GM20431 (cell line): ENCODE results near the gene CADM1.

Experiments
- in situ Hi-C: fragments of 300-500 bp; cut with MseI, MboI; formaldehyde crosslinking; loops from one replicate; pipeline ENCODE4 v1.15.0; 2020; ENCODE audit warnings: low sequenced_read_pairs; ENCODE audit not compliant: unreplicated experiment

CADM1 gene

DNA sequence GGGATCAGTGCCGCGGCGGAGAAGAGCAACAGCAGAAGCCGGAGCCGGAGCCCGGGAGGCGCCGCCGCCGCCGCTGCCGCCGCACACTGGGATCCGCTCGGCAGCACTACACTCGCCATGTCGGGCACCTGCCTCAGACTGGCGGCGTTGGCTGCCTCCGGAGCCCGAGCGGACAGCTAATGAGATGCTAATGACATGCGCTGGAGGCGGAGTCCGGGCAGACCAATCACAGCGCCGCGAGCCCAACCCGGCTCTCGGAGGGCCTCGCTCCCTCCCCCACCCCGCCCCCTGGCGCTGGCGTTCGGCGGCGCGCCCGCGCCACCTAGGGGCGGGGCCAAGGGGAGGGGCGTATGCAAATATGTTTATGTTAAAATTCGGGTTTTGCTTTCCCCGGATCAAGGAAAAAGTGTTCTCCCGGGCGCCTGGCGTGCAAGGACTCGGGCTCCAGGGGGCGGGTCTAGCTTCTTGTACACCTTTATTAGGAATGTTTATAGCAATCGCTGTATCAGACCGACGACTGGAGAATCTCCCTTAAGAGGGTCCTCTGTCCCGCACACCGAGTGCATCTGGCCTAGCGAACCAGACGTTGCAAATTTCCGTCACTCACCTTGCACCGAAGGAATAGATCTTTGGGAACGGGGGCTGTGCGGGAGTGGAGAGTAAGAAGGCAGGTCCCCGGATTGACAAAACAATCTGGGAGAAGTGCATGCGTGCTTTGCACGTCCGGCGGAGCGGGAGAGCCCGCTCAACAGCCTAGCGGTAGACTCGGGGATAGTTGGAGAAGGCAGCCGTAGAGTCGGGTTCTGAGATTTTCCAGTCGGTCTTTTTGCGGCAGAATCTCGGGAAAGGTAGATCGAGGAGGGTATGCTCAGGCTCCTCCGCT lies at the start of gene CADM1:
Gene CADM1, minus strand, starts transcription at position 140 of the 883 bp plus-strand sequence.
- in situ Hi-C loops: no loop called here

DNA sequence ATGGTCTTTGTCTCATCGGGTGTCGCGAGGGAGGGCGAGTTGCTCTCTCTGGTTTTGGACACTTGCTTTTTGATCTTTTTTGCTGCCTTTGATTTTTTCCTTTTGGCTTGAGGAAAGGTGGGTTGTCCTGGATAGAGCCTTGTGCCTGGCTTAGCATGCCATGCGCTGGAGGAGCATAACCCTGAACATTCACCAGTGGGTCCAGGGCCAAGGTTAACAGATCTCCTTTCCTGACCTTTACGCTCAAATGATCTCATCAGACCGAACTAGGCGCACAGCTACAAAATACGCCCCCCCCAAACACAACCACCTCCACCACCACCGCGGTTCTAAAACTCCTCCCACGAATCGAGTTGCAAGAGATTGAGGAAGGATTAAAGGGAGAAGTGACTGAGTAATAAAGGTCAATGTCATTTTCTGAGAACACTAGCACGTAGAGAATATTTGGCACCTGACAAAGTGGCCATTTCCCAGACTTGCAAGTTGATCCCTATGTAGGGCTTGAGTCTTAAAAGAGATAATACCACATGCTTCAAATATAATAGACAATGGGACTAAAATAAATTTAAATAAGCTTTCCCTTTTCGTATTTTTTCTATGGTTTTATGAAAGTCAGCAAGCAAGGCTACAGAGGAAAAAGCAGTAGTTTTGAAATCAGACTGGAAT lies 48.7 kb upstream of the CADM1 start:
- in situ Hi-C loops: no loop called here

DNA sequence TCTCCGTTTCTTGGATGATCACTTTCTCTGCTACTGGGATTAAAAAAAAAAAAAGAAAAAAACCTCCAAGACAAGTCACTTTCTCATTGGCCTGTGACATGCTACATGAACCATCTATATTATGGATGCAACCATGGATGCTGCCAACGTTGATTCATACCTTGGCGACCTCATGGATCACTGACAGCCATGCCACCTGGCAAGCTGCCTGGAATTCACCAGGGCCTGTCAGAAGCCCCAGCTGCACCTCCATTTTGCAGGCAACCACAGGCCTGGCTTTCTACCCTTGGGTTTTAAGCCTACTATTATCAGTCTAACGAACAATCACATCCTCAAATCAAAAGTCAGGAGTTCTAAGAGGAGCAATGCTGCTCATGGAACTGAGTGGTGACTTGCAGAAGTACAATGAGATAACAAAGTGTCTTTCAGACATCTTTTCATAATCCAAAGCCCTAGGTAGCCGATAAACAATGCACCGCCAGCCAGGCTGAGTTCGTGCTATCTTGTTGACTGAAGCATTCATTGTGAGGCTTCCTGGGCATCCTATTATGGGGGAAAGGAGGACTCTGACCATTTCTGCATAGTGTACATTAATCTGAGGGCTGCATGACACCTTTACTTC lies 48.0 kb upstream of the CADM1 start:
- in situ Hi-C loops: no loop called here

DNA sequence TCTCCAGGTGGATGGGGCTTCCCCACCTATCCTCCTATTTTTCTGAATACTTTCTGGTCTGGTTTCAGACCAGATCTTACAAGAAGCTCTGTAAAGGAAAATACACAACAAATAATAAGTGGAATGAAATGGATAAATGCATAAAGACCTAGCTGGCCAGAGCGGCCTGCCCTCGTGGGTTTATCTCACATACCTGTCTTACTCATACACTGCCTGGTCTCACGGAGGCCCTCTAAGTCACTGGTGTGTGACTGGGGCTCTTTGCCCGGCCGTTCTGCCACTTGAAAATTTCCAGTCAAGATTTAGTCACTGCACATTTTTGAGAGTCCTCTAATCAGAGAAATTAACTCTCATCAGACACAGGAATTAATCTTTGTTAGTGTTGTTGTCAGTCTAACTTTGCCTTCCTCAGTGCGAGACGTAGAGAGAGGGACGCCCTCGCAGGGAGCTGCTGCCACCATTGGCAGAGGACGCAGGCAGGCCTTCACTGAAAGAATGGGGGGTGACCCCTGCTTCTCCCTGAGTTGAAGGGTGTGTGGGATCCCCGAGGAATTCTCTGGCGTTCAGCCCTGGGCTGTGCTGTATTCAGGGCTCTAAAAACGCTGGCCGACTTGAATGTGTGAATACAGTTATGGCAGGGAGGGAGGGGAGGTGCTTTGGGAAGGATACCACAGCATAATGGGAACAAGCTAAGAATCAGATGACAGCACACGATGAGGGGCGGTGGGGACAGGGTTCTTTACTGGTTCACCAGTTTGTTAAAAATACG lies 46.3 kb upstream of the CADM1 start:
- in situ Hi-C loops: no loop called here

DNA sequence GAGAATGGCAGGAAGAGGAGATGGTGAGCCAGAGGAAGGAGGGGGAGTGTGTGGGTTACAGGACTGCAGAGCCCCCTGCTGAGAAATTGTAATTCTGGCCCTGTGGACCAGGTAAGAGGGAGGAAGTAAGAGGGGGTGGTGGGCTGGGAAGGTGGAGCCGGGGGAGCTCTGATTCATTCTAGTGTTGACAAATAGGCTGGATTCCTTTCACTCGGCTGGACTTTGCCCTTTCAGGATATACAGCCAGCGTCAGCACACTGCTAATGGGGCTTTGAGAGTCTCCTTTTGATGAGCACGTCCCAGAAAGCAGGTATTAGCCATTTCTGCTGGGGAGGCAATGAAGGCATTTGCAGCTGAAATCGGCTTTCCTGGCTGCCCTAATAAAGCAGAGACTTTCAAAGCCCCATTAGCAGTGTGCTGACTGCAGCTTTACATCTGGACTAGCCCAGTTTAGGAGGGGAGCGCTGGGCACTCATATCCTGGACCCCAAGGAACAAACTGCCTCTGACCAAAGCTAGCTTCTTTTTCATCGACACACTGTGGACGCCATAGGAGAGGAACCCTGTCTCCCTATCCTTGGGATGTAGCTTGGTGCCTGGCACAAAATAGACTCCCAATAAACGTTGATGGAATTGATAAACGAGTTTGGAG lies 44.8 kb upstream of the CADM1 start:
- in situ Hi-C loops: no loop called here

DNA sequence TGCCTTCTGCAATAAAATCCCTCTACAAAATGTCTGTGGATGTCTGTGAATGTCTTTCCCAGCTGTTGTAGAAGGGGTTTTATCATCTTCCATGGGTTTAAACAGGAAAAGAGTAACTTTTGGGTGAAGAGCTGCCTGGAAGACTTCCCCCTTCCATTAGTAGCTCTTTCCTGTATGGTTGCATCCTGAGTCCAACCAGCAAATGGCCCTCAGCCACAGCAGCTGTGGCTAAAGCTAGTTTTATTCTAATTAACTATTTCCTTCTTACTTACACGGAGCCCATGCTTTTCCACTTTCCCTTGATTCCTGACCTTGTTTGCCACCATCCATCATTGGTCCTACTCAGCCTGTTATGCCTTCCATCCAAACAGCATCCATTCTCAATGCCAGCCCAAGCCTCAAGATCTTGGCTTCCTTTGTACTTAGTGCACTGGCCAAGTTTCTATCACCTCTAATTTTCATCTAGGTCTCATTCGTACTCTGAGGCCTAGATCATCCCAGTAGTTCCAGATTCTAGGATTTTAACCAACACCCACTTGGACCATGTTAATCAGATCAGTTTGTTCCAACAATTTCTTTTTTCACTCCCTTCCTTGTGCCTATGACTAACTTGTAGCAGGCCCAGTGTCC lies 41.5 kb upstream of the CADM1 start:
- in situ Hi-C loops: no loop called here

DNA sequence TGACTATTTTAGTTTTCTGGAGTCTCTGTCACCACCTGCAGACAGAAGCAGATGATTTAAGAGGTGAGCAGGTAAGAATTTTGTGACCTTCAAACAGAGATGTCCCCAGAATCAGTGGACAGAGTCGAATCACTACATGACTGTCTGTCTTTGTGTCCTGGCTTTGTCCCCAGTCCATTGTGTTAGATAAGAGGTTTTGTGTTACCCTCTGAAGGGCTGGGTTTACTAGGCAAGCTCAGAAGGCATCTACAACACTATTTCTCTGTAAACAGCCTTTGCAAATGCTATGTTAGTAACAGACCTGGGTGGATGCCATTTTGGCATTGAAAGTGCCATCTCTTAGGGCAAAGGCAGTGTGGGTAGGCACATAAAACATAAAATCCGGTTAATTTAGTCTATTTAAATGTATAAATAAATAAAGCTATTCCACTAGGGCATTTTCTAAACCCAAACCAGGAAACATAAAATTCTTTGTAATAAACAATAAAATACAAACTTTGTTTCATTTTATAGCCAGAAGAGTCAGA lies 40.3 kb upstream of the CADM1 start:
- in situ Hi-C loops: no loop called here

DNA sequence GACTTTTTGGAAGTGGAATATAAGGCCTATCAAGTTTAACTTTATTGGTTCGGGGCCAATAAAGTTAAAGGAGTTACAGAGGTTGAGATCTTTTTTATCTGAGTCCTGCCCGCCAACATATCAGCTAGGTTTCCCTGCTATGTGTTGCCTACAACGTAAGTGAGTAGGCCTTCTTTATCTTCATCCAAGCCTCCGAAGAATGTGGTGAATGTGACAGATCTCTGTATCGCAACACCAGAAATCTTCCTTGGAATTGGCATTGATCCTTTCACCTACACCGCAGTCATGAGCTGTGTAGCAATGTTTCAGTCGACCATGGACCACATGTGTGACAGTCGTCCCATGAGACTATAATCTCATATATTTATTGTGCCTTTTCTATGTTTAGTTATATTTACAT lies 37.3 kb upstream of the CADM1 start:
- in situ Hi-C loops: no loop called here

DNA sequence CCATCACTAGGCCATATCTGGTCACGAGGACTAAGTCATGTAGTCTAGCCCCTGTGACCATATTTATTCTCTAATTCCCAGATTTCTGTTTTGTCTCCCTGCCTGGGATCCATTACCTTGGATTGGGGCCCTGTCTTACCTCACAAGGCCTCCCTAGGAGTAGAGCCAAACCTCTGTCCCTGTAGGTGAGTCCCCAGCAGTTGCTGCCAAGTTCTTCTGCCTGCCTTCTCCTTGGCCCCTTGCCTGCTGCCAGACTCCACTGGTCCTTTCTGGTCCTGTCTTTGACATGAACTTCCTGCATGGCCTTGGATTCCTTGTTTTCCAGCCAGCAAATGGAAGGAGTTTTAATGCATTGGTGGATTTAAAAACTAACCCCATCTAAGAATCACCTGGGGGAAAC lies 35.6 kb upstream of the CADM1 start:
- in situ Hi-C loops: no loop called here

DNA sequence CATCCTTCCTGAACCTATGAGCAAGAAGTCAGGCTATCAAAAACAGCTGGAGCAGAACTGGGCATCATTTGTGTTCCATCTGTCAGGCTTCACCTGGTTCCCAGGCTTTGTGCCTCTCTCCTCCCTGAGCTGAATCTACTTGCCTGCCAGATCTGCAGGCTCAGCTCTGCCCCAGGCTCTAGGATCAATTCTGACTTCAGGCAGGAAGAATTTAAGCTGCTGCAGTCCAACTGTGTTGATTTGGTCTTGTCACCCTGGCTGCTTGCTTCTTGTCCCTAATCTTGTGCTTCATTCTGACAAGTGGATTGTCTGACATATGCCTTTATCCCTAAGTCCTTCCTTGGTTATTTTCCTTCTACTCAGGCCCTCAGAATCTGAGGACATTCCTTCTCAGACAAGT lies 31.6 kb upstream of the CADM1 start:
- in situ Hi-C loops: no loop called here

DNA sequence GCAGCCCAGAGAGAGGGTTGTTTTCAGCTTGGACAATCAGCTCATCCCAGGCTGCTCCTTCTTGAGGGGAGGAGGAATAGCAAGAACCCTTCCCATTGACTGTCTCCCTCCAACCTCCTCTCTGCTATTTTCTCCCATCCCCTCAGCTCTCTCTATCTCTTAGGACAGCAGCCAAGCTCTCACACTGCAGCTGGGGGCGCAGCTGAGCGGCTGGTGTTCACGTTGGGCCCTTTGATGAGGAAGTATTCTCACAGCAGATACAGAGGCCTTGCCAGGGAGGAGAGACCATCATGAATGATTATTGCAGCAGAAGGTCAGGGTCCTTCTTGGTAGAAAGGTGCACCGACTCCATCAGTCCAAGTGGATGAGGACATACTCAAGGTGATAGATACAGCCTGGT lies 26.5 kb upstream of the CADM1 start:
- in situ Hi-C loops: no loop called here

DNA sequence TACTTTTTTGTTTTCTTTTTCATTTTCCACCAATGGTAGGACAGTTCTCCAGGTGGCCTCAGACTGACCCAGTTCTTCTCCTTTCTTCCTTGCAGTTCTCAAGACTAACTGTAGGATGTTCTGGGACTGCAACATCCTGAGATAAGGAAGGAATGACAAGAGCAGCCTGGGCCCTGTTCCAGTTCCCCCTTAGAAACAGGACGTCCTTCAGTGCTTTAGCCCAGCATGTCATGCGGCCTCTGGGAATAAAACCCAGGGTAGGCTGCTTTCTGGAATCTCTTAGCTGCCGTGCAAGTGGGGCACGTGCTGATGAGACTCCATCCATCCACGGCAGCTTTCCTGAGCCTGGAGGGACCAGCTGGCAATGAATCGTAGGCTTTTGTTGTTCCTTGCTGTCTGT lies 24.0 kb upstream of the CADM1 start:
- in situ Hi-C loops: no loop called here

DNA sequence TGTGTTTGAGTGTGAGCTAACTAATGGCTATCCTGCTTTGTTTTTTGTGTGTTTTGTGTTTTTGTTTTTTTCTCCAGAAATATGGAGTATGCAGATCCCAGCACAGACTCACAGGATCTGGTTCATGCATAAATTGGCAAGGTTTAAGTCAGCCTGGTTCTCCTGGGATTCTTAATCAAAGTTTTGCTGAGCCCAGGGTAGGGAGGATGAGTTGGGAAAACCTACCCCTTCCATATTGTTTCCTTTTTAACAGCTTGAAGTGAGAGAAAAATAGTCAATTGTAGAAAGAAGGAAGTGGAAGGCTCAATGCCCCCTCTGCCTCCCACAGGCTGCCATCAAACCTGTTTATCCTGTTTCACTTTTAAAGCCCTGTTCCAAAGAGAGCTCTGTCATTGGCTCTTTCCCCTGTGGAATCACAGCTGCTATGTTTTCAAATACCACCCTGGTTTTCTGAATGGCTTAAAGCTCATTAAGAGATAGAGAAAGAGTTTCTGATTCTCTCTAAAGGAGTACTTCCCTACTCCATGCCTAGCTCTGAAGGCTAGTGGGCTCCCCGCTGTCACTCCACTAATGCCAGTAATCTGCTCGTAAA lies 23.4 kb upstream of the CADM1 start:
- in situ Hi-C loops: no loop called here

DNA sequence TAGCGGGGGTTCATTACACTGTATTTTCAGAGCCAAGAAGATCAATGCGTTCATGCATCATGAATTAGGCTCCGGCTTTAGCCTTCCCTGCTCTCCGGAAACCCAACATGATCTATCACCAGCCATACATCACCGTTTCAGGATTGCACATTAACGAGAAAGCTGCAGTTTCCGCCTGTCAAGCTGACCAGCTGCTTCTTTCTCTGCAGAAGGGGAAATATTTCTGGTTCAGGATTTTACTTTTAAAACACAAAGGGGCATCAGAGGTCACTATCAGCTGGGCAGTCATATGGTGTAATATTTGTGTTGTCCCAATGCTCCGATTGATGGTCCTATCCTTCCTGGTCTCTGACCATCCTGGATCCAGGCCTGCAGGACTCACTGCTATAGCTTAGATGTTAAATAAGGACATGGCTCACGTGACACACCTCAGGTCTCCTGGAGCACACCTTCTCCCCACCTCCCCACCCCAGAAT lies 21.4 kb upstream of the CADM1 start:
- in situ Hi-C loops: no loop called here

DNA sequence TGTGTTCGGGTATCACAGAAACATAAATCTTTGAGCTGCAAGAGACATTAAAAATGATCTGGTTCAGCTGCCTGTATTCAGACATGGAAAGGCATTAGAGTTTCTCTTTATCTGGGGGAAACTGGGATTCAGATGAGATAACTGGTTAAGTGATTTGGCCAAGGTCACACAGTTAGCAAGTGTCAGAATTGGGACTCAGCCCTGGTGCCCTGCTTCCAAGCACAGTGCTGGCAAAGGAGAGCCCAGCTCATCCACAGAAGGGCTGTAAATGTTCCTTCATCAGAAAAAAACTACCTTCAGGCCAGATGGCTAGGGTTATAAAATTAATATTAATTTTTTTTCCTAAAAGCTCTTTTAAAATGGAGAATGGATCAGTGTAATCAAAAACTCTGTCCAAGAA lies 20.4 kb upstream of the CADM1 start:
- in situ Hi-C loops: no loop called here

DNA sequence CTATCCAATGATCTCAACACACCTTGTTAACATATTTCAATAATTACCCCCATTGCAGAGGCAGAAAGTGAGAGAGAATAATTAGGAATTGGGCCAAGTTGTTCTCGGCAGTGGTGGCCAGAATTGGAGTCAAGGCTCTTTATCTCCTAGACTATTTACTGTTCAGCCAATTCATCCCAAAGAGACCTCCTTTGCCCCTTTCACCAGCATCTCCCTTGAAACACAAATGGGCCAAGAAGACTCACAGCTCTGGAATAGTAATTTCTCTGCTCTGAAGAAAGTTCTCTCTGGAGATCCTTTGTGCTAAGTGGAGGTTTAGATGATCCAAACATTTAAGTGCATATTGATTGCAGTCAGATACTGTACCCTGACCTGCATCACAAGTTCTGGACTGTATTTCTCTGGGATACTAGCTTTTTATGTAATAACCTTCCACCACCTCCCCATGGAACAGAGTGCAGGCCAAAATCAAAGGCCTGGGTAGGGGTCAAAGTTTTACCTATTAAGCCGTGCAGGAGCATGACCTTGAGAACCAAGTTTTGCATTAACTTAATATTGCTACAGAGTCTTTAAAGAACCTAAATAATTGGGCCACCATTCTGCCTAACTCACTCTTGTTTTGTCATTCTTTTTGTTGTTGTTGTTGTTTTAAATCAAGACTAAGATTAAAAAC lies 19.6 kb upstream of the CADM1 start:
- in situ Hi-C loops: no loop called here

DNA sequence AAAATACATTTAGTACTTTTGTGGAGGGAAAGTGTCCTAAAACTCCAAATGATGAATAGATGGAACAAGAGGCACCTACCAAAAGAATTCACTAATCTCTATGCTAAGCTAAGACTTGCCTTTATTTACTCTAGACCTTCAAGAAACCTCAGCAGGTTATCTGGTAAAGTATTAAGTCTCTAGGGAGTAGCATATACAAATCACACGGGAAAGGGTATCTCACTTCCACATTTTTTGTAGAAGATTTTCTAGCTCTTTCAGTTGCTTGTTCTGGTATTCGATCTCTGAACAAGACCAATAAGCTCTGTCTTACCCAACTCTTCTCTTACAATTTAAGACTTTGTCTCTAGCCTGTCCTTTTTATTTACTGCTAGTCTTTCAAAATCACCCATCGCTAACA lies 18.1 kb upstream of the CADM1 start:
- in situ Hi-C loops: no loop called here

DNA sequence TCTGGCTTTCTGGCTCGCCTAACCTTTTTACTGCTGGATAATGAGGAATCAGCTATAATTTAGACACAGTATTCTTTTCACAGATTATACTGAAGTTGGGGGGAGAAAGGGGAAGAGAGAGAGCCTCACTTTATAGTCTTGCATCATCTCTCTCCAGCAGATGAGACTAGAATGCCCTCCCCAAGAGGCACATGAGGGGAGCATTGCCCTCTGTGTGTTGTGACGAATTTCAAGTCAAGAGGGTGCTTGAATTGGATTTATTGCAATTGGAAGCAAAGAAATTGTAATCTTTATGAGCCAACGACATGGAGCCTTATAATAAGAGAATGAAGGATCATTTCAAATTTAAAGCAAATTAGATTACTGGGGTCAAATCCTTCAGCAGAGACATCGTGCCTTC lies 17.6 kb upstream of the CADM1 start:
- in situ Hi-C loops: no loop called here
